Kidney tubule cell (primary cell): ENCODE results near the gene MAML1.

Experiments
- DNase-seq: peaks from one replicate; pipeline ENCODE4 v3.0.0-alpha.2; 2018; ENCODE audit warnings: low spot score

MAML1 gene

DNA sequence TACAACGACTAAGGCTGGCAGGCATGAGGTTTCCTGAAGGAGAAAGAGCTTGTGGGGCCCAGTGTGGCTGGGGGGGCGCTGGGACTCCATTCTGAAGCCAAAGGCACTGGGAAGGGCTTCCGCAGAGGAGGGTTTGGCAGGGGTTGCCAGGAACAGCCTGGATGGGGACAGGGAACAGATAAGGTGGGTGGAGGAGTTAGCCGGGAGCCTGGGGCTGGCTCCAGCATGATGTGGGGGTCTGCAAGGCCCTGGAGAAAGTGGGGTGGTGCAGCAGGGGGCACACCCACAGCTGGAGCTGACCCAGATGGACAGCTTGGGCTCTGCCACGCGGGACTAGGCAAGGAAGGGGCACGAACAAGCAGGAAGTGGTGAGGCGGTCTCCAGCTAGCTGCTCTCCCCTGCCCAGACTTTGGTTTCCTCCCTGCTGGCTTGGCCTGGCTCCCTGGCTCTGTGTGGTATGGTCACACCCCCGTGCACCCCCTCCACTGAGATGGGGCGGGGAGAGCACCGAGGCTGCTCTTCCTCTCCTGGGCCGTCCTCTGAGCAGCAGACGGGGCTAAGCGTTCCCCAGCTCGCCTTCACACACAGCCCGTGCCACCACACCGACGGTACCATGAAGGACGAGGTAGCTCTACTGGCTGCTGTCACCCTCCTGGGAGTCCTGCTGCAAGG lies 61.0 kb downstream of the MAML1 start, which contains the start of gene LTC4S:
Gene LTC4S (plus strand): TSS at position 519 of the 672 bp plus-strand sequence. CDS start 95 bp downstream, at position 614.
- peak; percentile 67 for DNase-seq

DNA sequence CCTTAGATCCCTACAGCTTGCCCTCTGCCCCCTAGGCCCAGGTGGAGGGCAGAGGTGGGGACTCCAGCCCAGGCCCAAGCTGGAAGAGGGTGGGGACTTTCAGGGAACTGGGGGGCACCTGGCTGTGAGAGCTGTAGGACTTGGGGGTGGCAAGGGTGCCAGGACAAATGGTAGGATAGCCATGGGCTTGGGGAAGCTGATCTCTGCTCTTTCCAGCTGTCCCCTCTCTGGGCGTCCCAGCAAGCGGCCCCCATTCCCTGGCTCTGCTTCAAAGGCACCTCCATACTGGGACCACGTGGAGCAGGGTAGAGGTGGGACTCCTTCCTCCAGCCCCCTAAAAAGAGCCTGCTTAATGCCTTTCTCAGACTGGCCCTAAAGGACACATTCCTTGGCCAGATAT lies 61.5 kb downstream of the MAML1 start:
- DNase-seq: no peak

DNA sequence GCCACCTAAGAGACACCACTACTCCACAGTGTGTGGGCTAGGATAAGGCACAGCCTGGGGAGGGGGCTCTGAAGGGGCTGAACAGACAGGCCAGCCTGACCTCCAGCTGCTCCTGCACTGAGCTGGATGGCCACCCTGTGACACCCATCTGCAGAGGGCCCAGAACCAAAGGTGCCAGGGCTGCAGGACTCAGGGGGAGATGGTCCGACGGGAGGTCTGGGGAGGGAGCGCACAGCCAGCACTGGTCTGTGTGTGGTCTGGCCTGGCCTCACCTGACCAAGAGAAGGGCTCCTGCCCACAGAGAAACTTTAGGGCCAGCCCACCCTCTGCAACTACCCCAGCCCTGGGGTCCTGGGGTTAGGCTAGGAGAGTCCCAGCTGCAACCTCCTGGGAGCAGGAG lies 62.0 kb downstream of the MAML1 start:
- no peak for DNase-seq

DNA sequence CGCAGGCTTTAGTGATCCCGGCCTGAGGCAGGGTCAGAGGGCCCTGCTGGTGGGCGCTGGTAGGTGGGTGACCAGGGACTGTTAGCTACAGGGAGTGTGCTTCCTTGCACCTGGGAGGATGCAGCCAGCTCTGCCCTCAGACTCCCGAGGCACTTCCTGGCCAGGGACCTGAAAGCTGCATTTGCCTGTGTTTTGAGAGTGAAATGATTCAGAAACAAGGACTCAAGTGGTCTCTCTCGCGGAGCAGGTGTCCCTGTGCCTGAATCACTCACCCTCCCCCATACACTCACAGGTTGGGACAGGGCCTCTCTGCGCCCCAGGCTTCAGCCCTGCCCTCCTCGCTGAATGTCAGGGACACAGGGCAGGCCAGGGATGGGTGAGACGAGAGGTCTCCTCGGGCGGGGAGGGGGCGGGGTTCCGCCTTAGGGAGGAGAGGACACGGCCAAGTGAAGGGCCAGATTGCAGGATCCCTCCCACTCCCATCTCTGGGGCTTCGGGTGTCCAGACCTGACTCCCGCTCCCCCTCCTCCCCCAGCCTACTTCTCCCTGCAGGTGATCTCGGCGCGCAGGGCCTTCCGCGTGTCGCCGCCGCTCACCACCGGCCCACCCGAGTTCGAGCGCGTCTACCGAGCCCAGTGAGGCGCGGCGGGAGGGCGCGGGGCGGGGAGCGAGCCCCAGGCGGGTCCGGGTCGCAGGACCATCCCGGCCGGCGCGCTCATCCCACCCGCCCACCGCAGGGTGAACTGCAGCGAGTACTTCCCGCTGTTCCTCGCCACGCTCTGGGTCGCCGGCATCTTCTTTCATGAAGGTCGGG lies 62.6 kb downstream of the MAML1 start:
- DNase-seq: peak; percentile 59

DNA sequence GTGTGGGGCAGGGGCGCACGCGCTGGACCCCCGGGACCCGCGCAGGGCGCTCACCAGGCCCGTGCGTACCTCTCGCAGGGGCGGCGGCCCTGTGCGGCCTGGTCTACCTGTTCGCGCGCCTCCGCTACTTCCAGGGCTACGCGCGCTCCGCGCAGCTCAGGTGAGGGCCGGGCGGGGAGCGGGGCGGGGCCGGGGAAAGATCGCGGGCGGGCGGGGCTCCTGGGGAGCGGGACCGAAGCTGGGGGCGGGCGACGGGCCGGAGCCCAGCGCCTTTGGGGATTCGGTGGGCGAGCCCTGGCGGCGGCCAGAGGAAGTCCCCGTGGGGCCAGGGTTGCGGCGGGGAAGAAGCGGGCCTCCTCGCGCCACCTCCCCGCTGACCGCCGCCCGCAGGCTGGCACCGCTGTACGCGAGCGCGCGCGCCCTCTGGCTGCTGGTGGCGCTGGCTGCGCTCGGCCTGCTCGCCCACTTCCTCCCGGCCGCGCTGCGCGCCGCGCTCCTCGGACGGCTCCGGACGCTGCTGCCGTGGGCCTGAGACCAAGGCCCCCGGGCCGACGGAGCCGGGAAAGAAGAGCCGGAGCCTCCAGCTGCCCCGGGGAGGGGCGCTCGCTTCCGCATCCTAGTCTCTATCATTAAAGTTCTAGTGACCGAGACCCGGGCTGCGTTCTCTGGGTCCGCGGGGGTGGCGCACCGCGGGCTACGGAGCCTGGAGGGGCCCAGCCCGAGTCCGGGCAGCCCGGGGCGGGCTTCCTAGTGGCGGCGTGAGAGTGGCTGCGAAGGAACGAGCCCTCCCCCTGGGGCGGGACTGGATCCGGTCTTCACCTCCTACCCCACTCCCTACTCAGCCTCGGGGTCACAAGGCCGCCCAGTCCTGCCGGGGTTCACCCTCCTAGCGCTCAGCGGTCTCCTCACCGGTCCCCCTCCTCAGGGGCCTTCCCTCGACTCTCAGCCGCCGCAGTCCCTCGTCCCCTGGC lies 63.5 kb downstream of the MAML1 start:
- DNase-seq: peak; percentile 89

DNA sequence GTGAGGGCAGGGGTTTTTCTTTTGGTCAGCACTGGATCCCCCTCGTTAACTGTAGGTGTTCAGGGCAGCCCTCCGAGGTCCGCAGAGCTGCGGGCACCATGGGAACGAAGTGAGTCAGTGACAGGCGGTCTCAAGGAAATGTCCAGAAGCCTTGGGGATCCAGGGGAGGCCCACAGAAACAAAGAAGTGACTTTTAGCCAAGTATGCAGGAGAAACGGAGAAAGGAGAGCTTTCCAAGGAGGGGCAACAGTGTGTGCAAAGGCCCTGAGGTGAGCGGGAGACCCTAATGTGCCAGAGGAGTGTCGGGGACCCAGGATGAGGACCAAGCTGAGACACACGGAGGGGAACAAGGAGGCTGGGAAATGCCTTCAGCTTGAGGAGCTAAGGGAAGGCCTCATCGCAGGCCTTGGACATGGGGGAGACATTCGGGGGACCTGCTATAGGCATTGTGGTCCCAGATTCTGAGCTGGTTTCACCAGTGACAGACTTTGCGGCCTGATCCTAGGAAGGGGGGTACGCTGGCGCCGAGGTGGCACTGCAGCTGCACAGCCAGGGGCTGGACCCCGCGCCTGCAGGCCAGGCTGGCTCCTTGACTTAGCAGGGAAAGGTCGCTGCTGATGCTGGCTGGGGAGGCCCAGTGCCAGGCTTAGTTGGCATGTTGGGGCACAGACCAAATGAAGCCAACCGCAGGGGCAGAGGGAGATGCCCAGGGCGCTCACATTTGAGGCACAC lies 64.4 kb downstream of the MAML1 start:
- DNase-seq: no peak

DNA sequence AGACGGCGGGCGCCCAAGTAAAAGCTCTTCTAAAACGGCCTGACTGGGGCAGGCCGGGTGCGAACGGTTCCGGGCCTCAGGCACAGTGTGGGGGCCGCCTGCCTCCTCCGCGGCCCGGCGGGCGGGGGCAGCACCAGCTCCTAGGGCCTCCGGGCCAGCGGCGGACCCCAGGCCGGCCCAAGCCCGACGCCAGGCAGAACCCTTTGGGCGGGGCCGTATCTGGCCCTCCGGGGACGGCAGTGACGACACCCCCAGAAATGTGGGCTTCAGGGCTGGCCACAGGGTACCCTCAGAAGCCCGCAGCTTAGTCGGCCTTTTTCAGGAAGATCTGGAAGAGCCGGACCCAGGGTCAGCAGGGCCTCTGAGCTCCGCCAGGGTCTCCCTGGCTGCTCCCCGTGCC lies 65.1 kb downstream of the MAML1 start:
- no peak for DNase-seq

DNA sequence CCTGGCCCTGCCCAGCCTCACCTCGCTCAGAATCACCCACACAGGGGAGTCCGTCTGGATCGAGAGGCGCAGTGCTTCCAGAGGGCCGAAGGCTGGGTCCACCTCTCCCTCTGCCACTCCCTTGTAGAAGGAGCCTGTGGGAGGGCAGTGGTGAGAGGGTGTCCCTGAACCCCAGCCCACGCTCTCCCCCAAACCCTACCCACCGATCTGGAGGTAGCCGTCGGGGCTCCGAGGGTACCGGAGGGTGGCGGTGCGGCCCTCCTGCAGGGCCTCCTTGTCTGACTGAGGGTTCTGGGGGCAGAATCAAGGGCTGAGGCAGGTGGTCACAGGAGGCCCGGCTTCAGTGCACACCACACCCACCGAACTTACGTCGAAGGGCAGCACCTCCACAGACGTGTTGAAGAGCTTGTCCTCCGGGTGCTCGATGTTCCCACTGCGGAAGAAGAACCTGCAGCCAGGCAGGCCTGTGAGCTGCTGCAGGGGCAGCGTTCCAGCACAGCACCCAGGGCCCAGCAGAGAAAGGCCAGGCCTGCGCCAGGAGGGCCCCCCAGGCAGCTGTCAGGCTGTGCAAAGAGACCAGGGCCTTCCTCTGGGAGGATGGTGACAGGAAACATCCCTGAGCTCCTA lies 65.6 kb downstream of the MAML1 start:
- no peak for DNase-seq

DNA sequence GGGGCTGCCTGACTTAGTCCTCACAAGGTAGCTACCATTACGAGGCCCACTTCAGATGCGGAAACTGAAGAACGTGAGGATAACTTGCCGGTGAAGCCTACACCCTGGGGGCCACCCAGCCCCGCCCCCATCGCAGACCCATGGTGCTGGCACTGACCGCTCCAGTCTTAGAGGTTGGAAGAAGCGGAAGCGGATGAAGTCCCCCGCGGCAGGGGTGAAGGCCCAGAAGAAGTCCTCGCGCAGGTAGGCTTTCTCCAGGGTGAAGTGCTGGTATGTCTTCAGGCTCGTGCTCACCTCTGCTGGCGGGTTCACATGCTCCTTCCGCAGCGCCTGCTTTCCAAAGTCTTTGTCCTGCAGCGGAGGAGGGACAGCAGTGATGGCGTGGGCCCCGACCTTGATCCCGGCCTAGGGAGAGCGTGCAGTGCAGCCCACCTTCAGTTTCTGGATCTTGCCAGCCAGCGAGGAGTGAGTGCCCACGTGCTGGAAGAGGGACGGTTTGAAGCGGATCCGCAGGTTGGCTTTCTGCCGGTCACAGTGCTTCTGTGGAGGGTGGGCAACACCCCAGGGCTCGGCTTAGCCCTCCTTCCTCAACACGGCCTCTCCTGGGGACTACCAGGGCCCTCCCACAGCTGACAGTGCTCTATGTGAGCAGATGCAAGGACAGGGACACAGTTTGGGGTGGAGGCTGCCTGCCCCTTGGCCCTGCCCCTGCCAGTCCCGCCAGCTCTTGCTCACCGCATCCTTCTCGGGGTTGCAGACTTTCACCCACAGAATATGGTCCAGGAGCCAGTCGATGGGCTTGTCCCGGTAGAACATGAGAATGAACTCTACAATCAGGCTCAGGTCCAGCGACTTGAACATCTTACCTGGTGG lies 66.4 kb downstream of the MAML1 start:
- no peak for DNase-seq

DNA sequence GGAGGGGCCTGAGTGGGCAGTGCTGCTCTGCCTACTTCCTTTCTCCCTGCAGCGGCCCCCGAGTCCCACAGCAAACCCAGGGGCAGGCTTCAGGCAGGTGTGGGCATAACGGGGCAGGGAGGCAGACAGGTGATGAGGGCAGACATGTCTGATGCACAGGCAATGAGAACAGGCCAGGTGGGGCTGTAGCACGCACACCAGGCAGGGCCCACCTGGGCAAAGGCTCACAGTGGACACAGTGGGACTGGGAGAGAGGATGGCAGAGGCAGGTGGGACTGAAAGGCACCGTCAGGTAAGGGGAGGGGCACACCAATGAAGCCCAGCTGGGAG lies 67.0 kb downstream of the MAML1 start:
- DNase-seq: no peak

DNA sequence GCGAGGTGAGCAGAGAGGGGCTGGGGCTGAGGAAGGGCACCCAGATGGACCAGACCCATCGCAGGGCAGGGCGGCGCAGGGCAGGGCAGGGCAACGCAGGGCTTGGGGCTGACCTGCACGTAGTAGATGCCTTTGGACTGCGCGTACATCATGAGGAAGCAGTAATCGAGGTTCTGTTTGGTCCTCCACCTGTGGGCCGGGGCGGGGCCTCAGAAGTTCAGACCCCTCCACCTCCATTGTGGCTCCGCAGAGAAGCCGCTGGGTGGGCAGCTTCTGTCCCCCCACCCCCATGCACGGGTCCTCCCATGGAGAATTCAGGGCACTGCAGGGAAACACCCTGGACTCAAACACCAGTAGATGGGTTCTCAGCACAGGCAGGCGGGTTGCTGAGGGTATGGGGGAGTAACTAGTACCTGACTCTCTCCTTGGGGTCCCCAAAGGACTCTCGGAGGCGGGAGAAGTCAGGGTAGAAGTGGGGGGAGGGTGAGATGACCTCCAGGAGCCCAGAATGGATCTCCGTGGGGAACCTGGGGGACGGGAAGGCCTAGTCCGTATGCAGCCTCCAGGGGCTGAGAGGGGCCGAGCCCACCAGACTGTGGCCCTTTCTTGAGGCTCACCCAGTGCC lies 67.6 kb downstream of the MAML1 start:
- no peak for DNase-seq

DNA sequence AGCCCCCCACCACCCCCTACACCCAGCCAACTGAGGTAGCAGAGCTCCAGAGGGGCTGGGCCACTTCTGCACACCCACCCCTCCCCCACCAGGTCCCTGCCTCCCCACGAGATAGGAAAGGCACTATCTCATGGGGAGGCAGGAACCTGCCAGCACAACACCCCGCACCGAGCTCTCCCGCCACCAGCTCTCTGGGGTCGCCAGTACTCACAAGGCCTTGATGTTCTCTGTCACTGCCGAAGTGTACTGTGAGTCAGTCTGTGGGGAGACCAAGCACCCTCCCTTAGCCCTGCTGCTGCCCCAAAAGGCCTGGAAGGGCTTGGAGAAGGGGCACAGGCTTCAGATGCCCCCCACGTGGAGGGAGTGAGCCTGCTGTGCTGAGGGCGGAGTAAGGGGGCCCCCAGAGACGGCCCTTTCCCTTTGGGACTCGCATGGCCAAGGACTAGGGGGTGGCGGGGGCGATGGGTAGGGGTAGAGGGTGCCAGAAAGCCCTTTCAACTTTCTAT lies 68.1 kb downstream of the MAML1 start:
- no peak for DNase-seq

DNA sequence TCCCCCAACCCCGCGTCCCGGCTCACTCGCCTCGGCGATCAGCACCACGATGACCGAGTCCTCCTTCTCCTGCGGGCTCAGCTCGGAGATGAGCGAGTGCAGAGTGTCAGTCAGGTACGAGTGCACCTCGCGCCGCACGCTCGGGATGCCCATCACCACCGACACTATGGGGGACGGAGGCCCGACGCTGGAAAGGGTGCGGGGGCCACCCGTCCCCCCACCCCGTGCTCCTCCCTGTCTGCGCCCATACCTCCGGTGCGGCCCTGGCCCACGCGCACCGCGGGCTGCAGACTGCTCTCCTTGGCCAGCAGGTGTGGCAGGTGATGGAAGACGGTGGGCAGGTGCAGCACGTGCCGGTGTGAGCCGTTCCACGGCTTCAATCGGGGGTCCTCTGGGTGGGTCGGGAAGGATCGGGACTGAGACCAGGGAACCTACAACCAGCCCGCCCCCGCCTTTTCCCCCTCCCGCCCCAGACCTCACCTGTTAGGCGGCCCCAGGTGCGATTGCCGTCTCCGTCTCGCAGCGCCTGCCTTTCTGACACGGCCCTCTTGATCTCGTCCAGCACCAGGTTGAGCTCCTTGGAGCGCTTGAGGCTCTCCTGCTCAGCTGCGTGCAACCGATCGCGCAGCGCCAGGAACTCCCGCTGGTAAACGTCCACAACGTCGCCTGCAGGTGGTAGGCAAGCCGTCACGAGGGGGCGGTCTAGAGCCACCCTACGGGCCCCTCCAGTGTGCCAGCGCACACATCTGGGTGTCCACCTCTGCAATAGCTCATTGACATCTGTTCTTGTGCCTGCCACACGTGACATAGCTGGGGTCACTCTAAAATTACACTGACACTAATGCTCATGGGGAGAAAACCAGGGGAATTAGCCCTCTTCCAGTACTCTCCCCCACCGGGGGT lies 68.9 kb downstream of the MAML1 start:
- peak; percentile 58 for DNase-seq

DNA sequence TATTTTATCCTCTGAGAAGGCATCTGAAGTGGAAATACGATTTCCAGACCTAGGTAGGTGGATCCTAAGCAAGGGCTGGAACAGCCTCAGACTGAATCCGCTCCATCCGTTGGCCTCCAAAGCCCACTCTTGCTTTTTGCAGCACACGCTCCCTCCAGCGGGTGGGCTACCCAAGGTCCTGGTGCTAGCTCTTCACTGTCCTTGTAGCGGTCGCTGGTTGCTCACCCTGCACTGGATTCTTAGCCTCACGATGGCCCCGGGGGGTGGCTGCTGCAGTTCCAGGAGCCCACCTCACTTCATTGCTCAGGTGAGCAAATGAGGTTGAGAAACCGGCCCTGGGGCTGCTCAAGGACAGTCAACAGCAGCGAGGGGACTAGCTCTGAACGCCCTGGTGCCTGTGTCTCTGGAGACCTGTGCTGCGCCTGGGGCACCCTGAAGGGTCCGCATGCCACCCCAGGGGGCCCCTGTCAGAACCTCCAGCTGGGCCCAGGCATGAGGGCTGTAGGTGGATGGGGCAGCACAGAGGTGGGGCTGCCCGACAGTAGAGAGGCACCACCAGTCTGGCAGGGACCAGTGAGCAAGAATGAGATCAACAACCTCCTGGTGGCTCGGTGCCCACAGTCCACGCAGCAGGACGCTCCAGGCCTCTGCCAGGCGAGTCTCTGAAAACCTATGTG lies 69.7 kb downstream of the MAML1 start:
- DNase-seq: peak; percentile 67

DNA sequence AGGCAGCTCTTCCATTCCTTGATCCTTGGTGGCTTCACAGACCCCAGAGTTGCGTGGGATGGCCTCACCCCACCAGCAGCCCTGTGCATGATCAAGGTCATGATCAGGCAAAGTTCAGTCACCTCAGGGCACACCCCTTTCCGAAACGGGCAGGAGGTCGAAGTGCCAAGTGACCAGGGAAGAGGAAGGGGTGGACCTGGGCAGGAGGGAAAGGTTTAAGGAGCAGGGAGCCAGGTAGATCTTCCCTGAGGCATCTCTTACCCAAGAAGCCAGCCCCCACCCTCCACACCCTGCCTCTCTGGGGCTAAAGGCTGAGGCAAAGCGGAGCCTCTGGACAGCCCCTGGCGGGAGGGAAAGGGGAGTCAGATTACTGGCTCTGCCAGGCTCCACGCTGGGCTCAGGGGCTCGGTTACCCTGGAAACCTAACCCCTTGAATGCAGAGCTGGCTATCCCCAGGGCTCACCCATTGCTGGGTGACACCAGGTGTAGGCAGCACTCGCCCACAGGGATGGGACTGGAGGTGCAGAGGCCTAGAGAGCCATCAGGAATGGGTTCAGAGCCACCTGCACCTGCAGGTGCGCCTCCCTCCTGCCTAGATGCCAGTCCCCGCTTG lies 70.4 kb downstream of the MAML1 start:
- DNase-seq: no peak

DNA sequence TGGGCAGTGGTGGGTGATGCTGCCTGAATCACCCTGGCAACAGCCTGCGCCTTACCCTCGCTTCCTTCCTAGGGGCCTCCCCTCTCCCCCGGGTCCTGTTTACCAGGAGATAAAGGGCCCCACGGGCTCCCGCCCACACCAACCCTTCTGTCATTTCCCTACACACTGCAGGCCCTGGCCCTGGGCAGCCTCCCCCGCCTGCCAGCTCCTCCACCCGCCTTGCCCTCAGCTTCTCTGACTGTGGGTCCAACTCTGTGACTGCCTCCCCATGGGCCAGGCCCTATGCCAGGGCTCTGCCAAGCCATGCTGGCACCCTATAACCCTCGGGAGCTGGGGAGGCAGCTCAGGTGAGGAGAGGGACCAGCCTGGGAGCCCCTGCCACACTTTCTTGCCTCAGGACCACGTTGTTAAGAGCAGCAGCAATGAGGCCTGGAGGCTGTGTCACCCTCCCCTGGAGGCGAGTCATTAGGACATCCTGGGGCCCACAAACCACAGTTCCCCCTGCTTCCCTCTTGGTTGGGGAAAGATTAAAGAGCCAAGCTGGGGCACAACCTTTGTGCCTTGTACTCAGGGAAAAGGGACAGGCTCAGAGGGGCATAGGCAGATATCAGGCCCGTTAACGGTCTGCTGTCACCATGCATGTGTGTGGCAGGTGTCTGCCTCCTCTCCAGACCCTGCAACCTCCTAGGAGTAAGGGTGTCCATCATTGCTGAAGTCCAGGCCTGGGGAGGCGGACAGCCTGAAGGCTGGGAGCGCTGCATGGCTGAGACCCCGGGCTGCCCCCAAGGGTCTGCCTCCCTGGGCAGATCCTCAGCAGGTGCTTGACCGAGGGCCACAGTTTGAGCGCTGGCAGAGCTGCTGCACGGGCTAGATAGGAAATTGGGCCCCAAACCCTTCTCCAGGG lies 71.3 kb downstream of the MAML1 start:
- DNase-seq: peak; percentile 75
